ENCODE measurements around the gene ABTB1.
"Not testable (repeated sequence)": the region's sequence is repeated elsewhere in the genome, so short reads cannot be mapped to it uniquely, and the experiment has no call there.

The ABTB1 gene

GRCh38 chr3:127650236-127650635 lies 22.5 kb upstream of the ABTB1 start:
- no peak for DNase-seq (ENCODE audit: low read depth, low spot score)

- DNase-seq (ENCODE audit: low read depth, low spot score) = no peak
These were observed 21.1 kb upstream of the ABTB1 start for GRCh38 chr3:127651516-127652172.

GRCh38 chr3:127652246-127652995 lies 20.3 kb upstream of the ABTB1 start:
- DNase-seq (ENCODE audit: low read depth, low spot score) = no peak

GRCh38 chr3:127654374-127654773 lies 18.4 kb upstream of the ABTB1 start:
- DNase-seq (ENCODE audit: low read depth, low spot score) = no peak

- DNase-seq (ENCODE audit: low read depth, low spot score) = not testable (repeated sequence)
These were observed 17.8 kb upstream of the ABTB1 start for GRCh38 chr3:127654993-127655392.

- DNase-seq (ENCODE audit: low read depth, low spot score) = no peak
These were observed 17.1 kb upstream of the ABTB1 start for GRCh38 chr3:127655641-127656040.

GRCh38 chr3:127656906-127657305 lies 15.8 kb upstream of the ABTB1 start:
- DNase-seq (ENCODE audit: low read depth, low spot score) = no peak

GRCh38 chr3:127658234-127658633 lies 14.5 kb upstream of the ABTB1 start:
- DNase-seq (ENCODE audit: low read depth, low spot score) = no peak

- DNase-seq (ENCODE audit: low read depth, low spot score) = no peak
These were observed 12.0 kb upstream of the ABTB1 start for GRCh38 chr3:127660621-127661251.

GRCh38 chr3:127661600-127661999 lies 11.2 kb upstream of the ABTB1 start:
- no peak for DNase-seq (ENCODE audit: low read depth, low spot score)

- DNase-seq (ENCODE audit: low read depth, low spot score) = no peak
These were observed 10.7 kb upstream of the ABTB1 start for GRCh38 chr3:127662001-127662469.

GRCh38 chr3:127663151-127663550 lies 9.6 kb upstream of the ABTB1 start:
- no peak for DNase-seq (ENCODE audit: low read depth, low spot score)

- DNase-seq (ENCODE audit: low read depth, low spot score) = no peak
These were observed 7.6 kb upstream of the ABTB1 start for GRCh38 chr3:127665165-127665564.

GRCh38 chr3:127665586-127665985 lies 7.2 kb upstream of the ABTB1 start:
- no peak for DNase-seq (ENCODE audit: low read depth, low spot score)

- DNase-seq (ENCODE audit: low read depth, low spot score) = no peak
These were observed 6.1 kb upstream of the ABTB1 start for GRCh38 chr3:127666676-127667075.

- DNase-seq (ENCODE audit: low read depth, low spot score) = no peak
These were observed 5.6 kb upstream of the ABTB1 start for GRCh38 chr3:127667119-127667681.

- no peak for DNase-seq (ENCODE audit: low read depth, low spot score)
These were observed 3.8 kb upstream of the ABTB1 start for GRCh38 chr3:127668906-127669305.

- no peak for DNase-seq (ENCODE audit: low read depth, low spot score)
These were observed 3.1 kb upstream of the ABTB1 start for GRCh38 chr3:127669541-127670228.

GRCh38 chr3:127670229-127670559 lies 2.6 kb upstream of the ABTB1 start:
- DNase-seq (ENCODE audit: low read depth, low spot score) = no peak

- DNase-seq (ENCODE audit: low read depth, low spot score) = no peak
These were observed 1.8 kb upstream of the ABTB1 start for GRCh38 chr3:127670761-127671522.
